ENCODE results near the gene ENDOD1.

The ENDOD1 gene

GRCh38 chr11:95078526-95078925 is 11.1 kb upstream of the ENDOD1 start:
- no peak for DNase-seq

- DNase-seq: no peak
Measured at GRCh38 chr11:95081010-95081409, 8.6 kb upstream of the ENDOD1 start.

GRCh38 chr11:95081412-95081811 is 8.2 kb upstream of the ENDOD1 start:
- DNase-seq: no peak

GRCh38 chr11:95082576-95083001 is 7.1 kb upstream of the ENDOD1 start:
- DNase-seq: no peak

GRCh38 chr11:95084509-95084908 is 5.1 kb upstream of the ENDOD1 start:
- no peak for DNase-seq

GRCh38 chr11:95085117-95085816 is 4.4 kb upstream of the ENDOD1 start:
- no peak for DNase-seq

- no peak for DNase-seq
Measured at GRCh38 chr11:95086151-95086550, 3.5 kb upstream of the ENDOD1 start.

GRCh38 chr11:95086836-95087570 is 2.6 kb upstream of the ENDOD1 start:
- no peak for DNase-seq

GRCh38 chr11:95088946-95089619 is 563 bp upstream of the ENDOD1 start:
- peak; percentile 42 for DNase-seq

GRCh38 chr11:95091663-95092180 is 2.1 kb downstream of the ENDOD1 start:
- DNase-seq: no peak

- peak; percentile 30 for DNase-seq
Measured at GRCh38 chr11:95092549-95093324, 3.1 kb downstream of the ENDOD1 start.

GRCh38 chr11:95093548-95093947 is 3.9 kb downstream of the ENDOD1 start:
- no peak for DNase-seq

GRCh38 chr11:95095858-95096587 is 6.4 kb downstream of the ENDOD1 start:
- DNase-seq: peak; percentile 7

- no peak for DNase-seq
Measured at GRCh38 chr11:95097209-95097608, 7.6 kb downstream of the ENDOD1 start.

- DNase-seq: no peak
Measured at GRCh38 chr11:95098826-95099225, 9.2 kb downstream of the ENDOD1 start.

- DNase-seq: no peak
Measured at GRCh38 chr11:95100191-95100648, 10.6 kb downstream of the ENDOD1 start.

GRCh38 chr11:95100856-95101507 is 11.3 kb downstream of the ENDOD1 start:
- DNase-seq: no peak

GRCh38 chr11:95101935-95102334 is 12.3 kb downstream of the ENDOD1 start:
- DNase-seq: no peak

- DNase-seq: no peak
Measured at GRCh38 chr11:95102733-95103132, 13.1 kb downstream of the ENDOD1 start.

- no peak for DNase-seq
Measured at GRCh38 chr11:95103701-95104100, 14.1 kb downstream of the ENDOD1 start.

- DNase-seq: no peak
Measured at GRCh38 chr11:95104121-95104830, 14.6 kb downstream of the ENDOD1 start.

Data from CD4-positive, alpha-beta T cell treated with Interleukin-12 subunit alpha and Interleukin-12 subunit beta, for 1 hour (primary cell).